ENCODE measurements around the gene CDC14A.

CDC14A gene

DNA sequence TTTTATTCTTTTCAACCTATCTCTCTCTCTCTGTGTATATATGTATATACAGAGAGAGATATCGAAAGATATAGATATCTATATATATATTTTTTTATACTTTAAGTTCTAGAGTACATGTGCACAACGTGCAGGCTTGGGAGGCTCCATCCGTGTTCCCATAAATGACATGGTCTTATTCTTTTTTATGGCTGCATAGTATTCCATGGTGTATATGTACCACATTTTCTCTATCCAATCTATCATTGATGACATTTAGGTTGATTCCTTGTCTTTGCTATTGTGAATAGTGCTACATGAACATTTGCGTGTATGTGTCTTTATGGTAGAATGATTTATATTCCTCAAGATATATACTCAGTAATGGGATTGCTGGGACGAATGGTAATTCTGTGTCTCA is 130.4 kb downstream of the CDC14A start:
- no peak for DNase-seq (ENCODE audit: low read depth, low spot score)

- DNase-seq (ENCODE audit: low read depth, low spot score) = no peak
These were observed 130.9 kb downstream of the CDC14A start for GRCh38 chr1:100483230-100483629.

GRCh38 chr1:100485855-100486258 is 133.6 kb downstream of the CDC14A start:
- DNase-seq (ENCODE audit: low read depth, low spot score) = no peak

GRCh38 chr1:100494393-100495084 is 142.2 kb downstream of the CDC14A start:
- DNase-seq (ENCODE audit: low read depth, low spot score) = no peak

DNA sequence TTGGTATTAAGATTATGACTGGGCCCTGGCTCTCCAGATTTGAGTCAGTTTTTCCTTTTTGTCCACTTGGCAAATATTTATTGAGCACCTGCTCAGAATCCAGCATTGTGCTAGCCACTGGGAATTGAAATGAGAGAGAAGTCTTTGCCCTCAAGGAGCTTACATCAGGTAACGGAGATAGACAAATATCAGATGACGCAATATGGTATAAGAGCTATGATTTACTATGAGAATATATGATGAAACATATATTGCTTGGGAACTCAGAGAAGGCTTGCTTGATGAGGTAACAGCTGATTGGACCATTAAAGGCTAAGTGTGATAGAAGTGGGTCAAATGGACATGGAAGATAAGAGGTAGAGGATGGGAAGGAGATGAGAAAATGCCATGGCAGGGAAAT is 144.6 kb downstream of the CDC14A start:
- no peak for DNase-seq (ENCODE audit: low read depth, low spot score)

GRCh38 chr1:100497796-100498195 is 145.5 kb downstream of the CDC14A start:
- DNase-seq (ENCODE audit: low read depth, low spot score) = no peak

GRCh38 chr1:100499194-100499811 is 147.0 kb downstream of the CDC14A start:
- no peak for DNase-seq (ENCODE audit: low read depth, low spot score)

GRCh38 chr1:100502052-100502792 is 149.9 kb downstream of the CDC14A start:
- no peak for DNase-seq (ENCODE audit: low read depth, low spot score)

- no peak for DNase-seq (ENCODE audit: low read depth, low spot score)
These were observed 153.9 kb downstream of the CDC14A start for GRCh38 chr1:100506217-100506616.

DNA sequence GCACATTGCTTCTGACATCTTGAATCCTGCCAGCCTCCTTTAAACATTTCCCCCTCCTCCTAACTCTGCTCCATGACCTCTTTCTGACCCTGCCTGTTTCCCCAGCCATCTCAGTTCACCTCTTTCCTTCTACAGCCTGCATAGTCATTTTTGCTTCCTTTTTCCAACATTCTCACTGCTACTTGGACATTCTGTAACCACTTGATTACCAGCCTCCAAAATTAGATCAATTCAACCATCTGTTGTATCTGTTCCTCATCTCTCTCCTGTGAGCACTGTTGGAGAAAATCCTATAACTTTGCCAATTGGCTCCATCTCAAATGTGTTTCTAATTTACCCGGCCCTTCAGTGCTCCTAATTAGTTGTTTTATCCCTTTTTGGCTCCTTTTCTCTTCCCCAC is 158.1 kb downstream of the CDC14A start:
- DNase-seq (ENCODE audit: low read depth, low spot score) = no peak

GRCh38 chr1:100511058-100511457 is 158.8 kb downstream of the CDC14A start:
- DNase-seq (ENCODE audit: low read depth, low spot score) = no peak

GRCh38 chr1:100511773-100512172 is 159.5 kb downstream of the CDC14A start:
- no peak for DNase-seq (ENCODE audit: low read depth, low spot score)

- no peak for DNase-seq (ENCODE audit: low read depth, low spot score)
These were observed 160.6 kb downstream of the CDC14A start for GRCh38 chr1:100512803-100513352.

DNA sequence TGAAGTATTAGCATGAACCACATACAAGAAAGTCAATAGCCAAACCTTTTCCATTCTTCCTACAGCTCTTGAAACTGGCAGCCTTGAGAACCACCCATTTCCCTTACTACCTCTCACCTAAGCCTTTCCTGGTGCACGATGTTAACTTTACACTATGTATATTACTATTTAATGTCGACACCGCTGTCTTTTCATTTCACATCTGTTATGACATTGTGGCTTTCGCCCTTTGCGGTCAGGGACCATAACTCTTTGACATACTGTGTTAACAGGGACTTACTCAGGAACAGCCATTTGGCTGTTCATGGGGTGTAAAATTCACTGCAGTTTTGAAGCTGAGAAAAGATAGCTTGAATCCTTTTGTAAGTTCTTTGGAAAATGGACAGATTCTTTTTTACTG is 164.6 kb downstream of the CDC14A start:
- DNase-seq (ENCODE audit: low read depth, low spot score) = no peak

DNA sequence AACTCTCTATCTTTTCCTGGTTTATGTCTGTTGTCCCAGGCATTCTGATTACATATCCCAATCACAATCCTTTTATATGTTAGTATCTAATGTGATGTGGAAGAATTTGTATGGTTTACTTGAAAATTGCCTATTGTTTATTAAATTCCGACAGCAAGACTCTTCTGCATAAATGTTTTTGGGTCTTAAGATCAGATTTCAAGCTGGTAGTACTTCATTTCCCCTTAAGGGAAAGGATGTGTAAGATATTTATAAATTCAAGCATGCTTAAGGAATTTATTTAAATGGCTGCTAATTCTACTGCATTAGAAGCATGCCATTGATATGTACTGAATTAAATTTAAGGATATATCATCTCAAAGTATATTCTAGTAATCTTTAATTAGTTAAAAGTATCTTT is 165.2 kb downstream of the CDC14A start:
- DNase-seq (ENCODE audit: low read depth, low spot score) = no peak

DNA sequence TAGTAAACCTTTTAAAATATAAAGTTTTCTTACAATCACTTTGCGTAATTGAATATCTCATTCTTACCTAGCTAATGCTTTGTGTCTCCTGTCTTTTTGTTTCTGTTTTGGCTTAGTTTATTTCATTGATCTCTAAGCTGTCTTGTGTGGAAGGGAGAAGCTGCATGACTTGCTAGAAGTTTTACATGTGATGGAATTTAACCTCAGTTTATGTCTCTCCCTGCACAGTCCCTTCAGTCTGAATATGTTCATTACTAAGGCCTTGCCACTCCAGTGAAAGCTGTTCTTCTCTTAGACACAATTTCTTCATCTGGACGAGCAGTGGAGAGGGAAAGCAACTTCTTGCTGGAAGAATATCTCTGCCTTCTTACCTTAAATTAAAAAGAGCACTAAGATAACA is 165.7 kb downstream of the CDC14A start:
- no peak for DNase-seq (ENCODE audit: low read depth, low spot score)

GRCh38 chr1:100523038-100523652 is 170.8 kb downstream of the CDC14A start:
- no peak for DNase-seq (ENCODE audit: low read depth, low spot score)

DNA sequence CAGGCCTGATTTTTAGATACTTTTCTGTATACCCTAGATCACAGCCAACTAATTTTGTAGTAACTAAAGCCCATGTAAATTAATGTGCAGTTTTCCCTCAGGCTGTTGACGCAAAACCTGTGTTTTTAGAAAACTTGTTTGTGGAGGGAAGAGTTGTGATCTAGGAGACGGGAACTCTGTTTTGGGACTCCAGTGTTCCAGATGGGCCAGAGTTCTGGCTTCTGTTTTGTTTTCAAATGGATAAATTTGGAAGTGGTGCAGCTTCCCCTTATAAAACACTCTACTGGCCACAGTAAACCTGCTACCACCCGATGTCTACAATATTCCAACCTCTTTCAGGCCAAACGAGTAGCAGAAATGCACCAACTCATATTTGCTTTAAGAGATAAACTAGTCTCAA is 172.0 kb downstream of the CDC14A start:
- DNase-seq (ENCODE audit: low read depth, low spot score) = no peak

DNA sequence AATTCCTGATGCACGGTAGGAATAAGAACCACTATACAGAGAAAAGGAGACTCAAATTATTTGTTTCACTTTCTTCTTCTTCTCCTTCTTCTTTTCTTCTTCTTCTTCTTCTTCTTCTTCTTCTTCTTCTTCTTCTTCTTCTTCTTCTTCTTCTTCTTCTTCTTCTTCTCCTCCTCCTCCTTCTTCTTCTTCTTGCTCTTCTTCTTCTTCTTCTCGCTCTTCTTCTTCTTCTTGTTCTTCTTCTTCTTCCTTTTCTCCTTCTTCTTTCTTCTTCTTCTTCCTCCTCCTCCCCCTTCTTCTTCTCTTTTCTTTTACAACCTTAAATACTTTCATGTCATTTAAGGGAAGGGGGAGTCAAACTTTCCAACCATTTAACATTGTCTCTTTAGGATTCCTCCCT is 174.6 kb downstream of the CDC14A start:
- DNase-seq (ENCODE audit: low read depth, low spot score) = no peak

DNA sequence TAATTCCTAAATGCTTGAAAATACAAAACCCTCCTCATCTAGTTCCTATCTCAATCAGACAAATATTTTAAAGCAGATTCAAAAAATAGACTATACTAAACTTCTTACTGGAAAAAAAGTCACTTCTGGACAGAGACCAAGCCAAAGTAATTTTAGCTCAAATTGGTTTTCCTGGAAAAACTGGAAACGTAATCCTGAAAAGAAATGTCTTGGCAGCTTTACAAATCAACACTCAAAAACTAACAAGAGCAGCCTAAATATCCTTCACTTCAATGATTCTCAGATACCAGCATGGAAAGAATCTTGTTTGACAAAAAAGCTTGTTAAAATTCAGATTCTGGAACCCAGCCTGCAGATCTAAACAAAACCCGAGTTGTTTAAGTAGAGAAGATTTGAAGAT is 176.6 kb downstream of the CDC14A start:
- DNase-seq (ENCODE audit: low read depth, low spot score) = no peak

GRCh38 chr1:100530141-100530540 is 177.8 kb downstream of the CDC14A start:
- DNase-seq (ENCODE audit: low read depth, low spot score) = no peak

DNA sequence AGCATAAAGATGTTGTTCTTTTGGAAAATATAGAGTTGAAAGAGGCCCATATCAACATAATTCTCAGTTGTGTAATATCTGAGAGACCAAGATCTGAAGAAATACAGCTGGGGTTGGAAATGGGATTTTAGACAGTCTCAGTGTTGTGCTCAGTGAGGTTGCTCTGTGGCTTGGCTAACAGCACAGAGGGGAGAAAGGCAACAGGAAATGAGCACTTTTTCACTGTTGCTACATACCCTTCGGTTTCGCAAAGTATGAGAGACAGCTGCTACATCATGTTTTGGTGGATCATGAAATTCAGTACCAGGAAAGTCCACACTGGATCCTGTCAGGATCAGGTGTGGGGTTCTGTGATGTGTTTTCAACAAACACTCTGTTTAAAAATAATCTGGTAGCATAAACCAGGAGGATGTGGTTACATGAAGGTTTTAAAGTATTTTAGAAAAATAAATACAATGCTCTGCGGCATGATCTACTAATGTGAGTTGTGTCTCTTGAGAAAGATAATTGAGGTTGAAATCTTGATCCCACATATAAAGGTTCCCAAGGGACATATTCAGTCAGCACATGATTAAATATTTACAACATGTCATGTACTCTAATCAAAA is 178.7 kb downstream of the CDC14A start:
- no peak for DNase-seq (ENCODE audit: low read depth, low spot score)

Measured in activated naive CD8-positive, alpha-beta T cell treated with anti-CD3 and anti-CD28 coated beads, Interleukin-2, amount 50 U/mL, for 16 hours (primary cell).